Liver (tissue), 9 donors: Measurements from ENCODE around the gene TBX1. TPM values are rescaled to one million over a fixed set of nuclear protein-coding genes. Genes with fewer than 3 reads are reported as not detected.

Experiments used
- DNase-seq: peaks from one replicate; pipeline ENCODE4 v3.0.0-alpha.2; 2017; ENCODE audit warnings: low spot score
- H3K27ac ChIP-seq, 2 donors: one replicate each; pipeline ENCODE4 v1.7.0; 2013; ENCODE audit warnings: inconsistent platforms in 2 of 2, low read length in 2 of 2, control low read depth in 1 of 2, low read depth in 1 of 2, mild to moderate bottlenecking in 1 of 2
- H3K27me3 ChIP-seq, 4 donors: one replicate each; pipeline versions ENCODE4 v1.6.1 to v1.7.0; 2013; ENCODE audit warnings: low read length in 3 of 4, inconsistent platforms in 1 of 4, mild to moderate bottlenecking in 1 of 4, moderate library complexity in 1 of 4; ENCODE audit not compliant: control insufficient read depth in 4 of 4, insufficient read depth in 4 of 4
- H3K36me3 ChIP-seq, 4 donors: one replicate each; pipeline versions ENCODE4 v1.6.1 to v1.7.0; 2013; ENCODE audit warnings: low read length in 3 of 4, mild to moderate bottlenecking in 3 of 4, low read depth in 1 of 4, moderate library complexity in 1 of 4; ENCODE audit not compliant: control insufficient read depth in 4 of 4, insufficient read depth in 3 of 4
- H3K4me1 ChIP-seq, 4 donors: one replicate each; pipeline versions ENCODE4 v1.6.1 to v1.7.0; 2013; ENCODE audit warnings: low read length in 3 of 4, mild to moderate bottlenecking in 3 of 4, moderate library complexity in 1 of 4; ENCODE audit not compliant: control insufficient read depth in 4 of 4, insufficient read depth in 4 of 4
- H3K4me3 ChIP-seq, 3 donors: one replicate each; pipeline versions ENCODE4 v1.6.1 to v1.7.0; 2013; ENCODE audit warnings: low read length in 3 of 3, control low read depth in 1 of 3, low read depth in 1 of 3, mild to moderate bottlenecking in 1 of 3
- H3K9ac ChIP-seq, 2 donors: one replicate each; pipeline ENCODE4 v1.7.0; 2013; ENCODE audit warnings: low read length in 2 of 2, mild to moderate bottlenecking in 2 of 2, moderate library complexity in 2 of 2, control low read depth in 1 of 2, low read depth in 1 of 2
- H3K9me3 ChIP-seq, 4 donors: one replicate each; pipeline versions ENCODE4 v1.6.1 to v1.7.0; 2013; ENCODE audit warnings: low read length in 3 of 4; ENCODE audit not compliant: control insufficient read depth in 4 of 4
- ATF3 ChIP-seq: IDR thresholded peaks from 2 replicates; pipeline ENCODE4 v1.6.1; 2016; ENCODE audit warnings: antibody characterized with exemption
- CTCF ChIP-seq: fragments of 150-350 bp; IDR thresholded peaks from 2 replicates; pipeline ENCODE4 v1.5.1; 2017; ENCODE audit warnings: improper control_type of control experiment, low read depth, low read length; ENCODE audit not compliant: missing input control
- EGR1 ChIP-seq, 2 donors: IDR thresholded peaks; 2 replicates each; pipeline ENCODE4 v1.6.1; 2016 to 2018; ENCODE audit warnings: antibody characterized with exemption in 2 of 2, low read depth in 2 of 2
- FOXA1 ChIP-seq: IDR thresholded peaks from 2 replicates; pipeline ENCODE4 v1.6.1; 2016; ENCODE audit warnings: antibody characterized with exemption
- FOXA2 ChIP-seq: IDR thresholded peaks from 2 replicates; pipeline ENCODE4 v1.6.1; 2016; ENCODE audit warnings: antibody characterized with exemption
- GABPA ChIP-seq, 2 donors: IDR thresholded peaks in 1 of 2; conservative IDR thresholded peaks in 1 of 2; 2 replicates each; pipeline ENCODE4 v1.6.1; 2016; ENCODE audit warnings: antibody characterized with exemption in 2 of 2, mild to moderate bottlenecking in 1 of 2, moderate library complexity in 1 of 2
- HNF4A ChIP-seq, 2 donors: conservative IDR thresholded peaks; 2 replicates each; pipeline ENCODE4 v1.6.1; 2016; ENCODE audit warnings: antibody characterized with exemption in 2 of 2, mild to moderate bottlenecking in 2 of 2
- HNF4G ChIP-seq: IDR thresholded peaks from 2 replicates; pipeline ENCODE4 v1.6.1; 2016; ENCODE audit warnings: antibody characterized with exemption
- JUND ChIP-seq, 2 donors: IDR thresholded peaks; 2 replicates each; pipeline ENCODE4 v1.6.1; 2016; ENCODE audit warnings: antibody characterized with exemption in 2 of 2
- MAX ChIP-seq: IDR thresholded peaks from 2 replicates; pipeline ENCODE4 v1.6.1; 2016; ENCODE audit warnings: antibody characterized with exemption
- NR2F2 ChIP-seq: IDR thresholded peaks from 2 replicates; pipeline ENCODE4 v1.6.1; 2016; ENCODE audit warnings: antibody characterized with exemption
- RAD21 ChIP-seq, 2 donors: IDR thresholded peaks; 2 replicates each; pipeline ENCODE4 v1.6.1; 2016; ENCODE audit warnings: antibody characterized with exemption in 2 of 2, mild to moderate bottlenecking in 2 of 2
- REST ChIP-seq: IDR thresholded peaks from 2 replicates; pipeline ENCODE4 v1.6.1; 2016; ENCODE audit warnings: antibody characterized with exemption, mild to moderate bottlenecking
- RXRA ChIP-seq, 2 donors: IDR thresholded peaks; 2 replicates each; pipeline ENCODE4 v1.6.1; 2017 to 2018; ENCODE audit warnings: antibody characterized with exemption in 2 of 2, mild to moderate bottlenecking in 1 of 2
- SP1 ChIP-seq: IDR thresholded peaks from 2 replicates; pipeline ENCODE4 v1.6.1; 2018; ENCODE audit warnings: antibody characterized with exemption, mild to moderate bottlenecking
- TAF1 ChIP-seq: conservative IDR thresholded peaks from 2 replicates; pipeline ENCODE4 v1.6.1; 2016; ENCODE audit warnings: antibody characterized with exemption, mild to moderate bottlenecking
- YY1 ChIP-seq: IDR thresholded peaks from 2 replicates; pipeline ENCODE4 v1.6.1; 2016; ENCODE audit warnings: antibody characterized with exemption, mild to moderate bottlenecking
- ZBTB33 ChIP-seq: IDR thresholded peaks from 2 replicates; pipeline ENCODE4 v1.6.1; 2016; ENCODE audit warnings: antibody characterized with exemption
- WGBS: extraction: QIAGEN DNeasy Blood & Tissue Kit; methylation state at CpG from one replicate; pipeline ENCODE4 v1.1.7; 2013; 5-methylcytosine and 5-hydroxymethylcytosine counted together
- polyA plus RNA-seq, 2 donors: library from polyadenylated mRNA; stranded (reverse) in 1 of 2; unstranded in 1 of 2; fragments of 200-250 nt in 1 of 2; fragments of >200 nt in 1 of 2; fragmentation: Nextera tagmentation in 1 of 2; extraction: Ambion mirVana in 1 of 2; gene quantifications; one replicate each; pipeline versions ENCODE4 v1.2.1 to v1.2.3, GENCODE V29; 2013 to 2015
- total RNA-seq, 2 donors: library from RNA; depleted of rRNA; stranded (reverse); fragments of >200 nt; gene quantifications; one replicate each; pipeline ENCODE4 v1.2.3, GENCODE V29; 2014
- donor health status: healthy.
- donor health status: healthy.
- donor health status: healthy.
- donor health status: healthy.
- donor health status: healthy.

The TBX1 gene
- total and polyA plus RNA-seq, 4 donors = 0.17 to 0.18 TPM; not detected in 2

GRCh38 chr22:19783586-19784383 is 23.2 kb downstream of the TBX1 start:
- WGBS = 83% methylated on average over 24 of the region's 24 CpGs
- no peak overlapping the region for H3K9ac ChIP-seq
- DNase-seq = no peak
- no peaks in the 10 kb centered on the region for H3K9me3 ChIP-seq
- H3K4me3 ChIP-seq = no peak overlapping the region
- H3K27ac ChIP-seq = no peak overlapping the region
- no peaks in the 10 kb centered on the region for H3K4me1 ChIP-seq
- H3K36me3 ChIP-seq = no peaks in the 10 kb centered on the region
- TF ChIP-seq NR2F2 (no peak), SP1 (no peak), REST (no peak), TAF1 (no peak), MAX (no peak), ATF3 (no peak), FOXA1 (no peak), GABPA (IDR thresholded peaks at IDR 0.05 in 1 of 2, conservative IDR thresholded peaks at IDR 0.05 in 1 of 2) (no peak), CTCF (no peak), FOXA2 (no peak), RXRA (IDR thresholded peaks at IDR 0.05) (no peak), YY1 (no peak), RAD21 (IDR thresholded peaks at IDR 0.05) (no peak), JUND (IDR thresholded peaks at IDR 0.05) (no peak), HNF4A (conservative IDR thresholded peaks at IDR 0.05) (no peak), HNF4G (no peak), ZBTB33 (no peak), EGR1 (IDR thresholded peaks at IDR 0.05; ENCODE audit: low read depth in 2 of 2) (no peak)
- no peaks in the 10 kb centered on the region for H3K27me3 ChIP-seq
